SKM-1 treated with dmso at 0.1 percent for 144 hours (cell line): ENCODE results near the gene PUS7L.

Experiments
- DNase-seq: peaks from one replicate; lab custom pipeline; 2025; ENCODE audit not compliant: unreplicated experiment; lab: John Stamatoyannopoulos, UW

PUS7L gene

DNA sequence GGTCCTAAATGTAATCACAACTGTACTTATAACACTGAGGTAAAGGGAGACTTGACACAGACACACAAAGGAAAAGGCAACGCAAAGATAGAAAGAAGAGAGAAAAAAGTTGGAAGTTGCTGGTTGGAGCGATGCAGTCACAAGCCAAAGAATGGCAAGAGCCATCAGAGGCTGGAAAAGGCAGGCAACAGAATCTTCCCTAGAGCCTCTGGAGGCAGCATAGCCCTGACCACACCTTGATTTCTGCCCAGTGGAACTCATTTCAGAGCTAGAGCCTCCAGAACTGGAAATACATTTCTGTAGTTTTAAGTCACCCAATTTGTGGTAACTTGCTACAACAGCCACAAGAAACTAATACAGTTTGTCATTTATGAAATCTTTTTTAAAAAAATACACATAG lies 89.2 kb downstream of the PUS7L start:
- DNase-seq: no peak
